ENCODE results near the gene EZH2.

The EZH2 gene

DNA sequence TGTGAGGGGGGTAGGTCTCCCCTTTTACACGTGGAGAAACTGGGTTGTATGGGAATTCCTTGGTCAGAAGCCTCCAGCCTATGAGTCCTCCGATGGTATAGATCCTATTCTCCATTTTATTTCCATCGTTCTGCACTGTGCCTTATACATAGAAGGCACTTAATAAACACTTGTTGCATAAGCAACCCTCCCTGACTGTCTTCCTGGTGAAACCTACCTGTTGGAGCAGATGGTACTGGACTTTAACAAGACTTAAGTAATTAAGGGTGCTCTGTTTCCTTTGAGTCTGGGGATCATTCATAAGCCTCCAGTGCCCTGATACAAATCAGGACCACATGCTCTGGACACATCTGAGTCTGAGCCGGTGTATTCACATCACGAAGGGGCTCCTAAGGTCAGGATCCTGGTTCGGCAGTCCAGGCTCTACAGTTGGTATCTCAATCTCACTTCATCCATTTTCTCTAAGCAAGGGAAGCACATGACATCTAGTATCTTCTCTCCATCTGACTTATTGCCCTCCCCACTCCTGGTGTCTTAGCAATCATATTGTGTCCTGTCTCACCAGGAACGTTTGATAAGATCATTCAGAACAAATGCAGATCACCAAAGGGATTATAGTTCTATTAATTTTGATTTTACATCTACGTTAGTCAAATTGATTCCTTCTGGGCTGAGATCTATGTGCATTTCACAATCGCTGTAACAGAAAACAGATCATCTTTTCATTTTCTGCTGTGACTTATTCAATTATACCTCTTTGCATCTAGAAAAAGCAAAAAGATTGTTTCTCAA lies 22.8 kb upstream of the EZH2 start:
- H3K4me3 ChIP-seq (ENCODE audit: low read depth, low read length), result no peak overlapping the region
- ChIA-PET CTCF (no interaction called here), POLR2A (no interaction called here)
- TF ChIP-seq, protein P1, sequence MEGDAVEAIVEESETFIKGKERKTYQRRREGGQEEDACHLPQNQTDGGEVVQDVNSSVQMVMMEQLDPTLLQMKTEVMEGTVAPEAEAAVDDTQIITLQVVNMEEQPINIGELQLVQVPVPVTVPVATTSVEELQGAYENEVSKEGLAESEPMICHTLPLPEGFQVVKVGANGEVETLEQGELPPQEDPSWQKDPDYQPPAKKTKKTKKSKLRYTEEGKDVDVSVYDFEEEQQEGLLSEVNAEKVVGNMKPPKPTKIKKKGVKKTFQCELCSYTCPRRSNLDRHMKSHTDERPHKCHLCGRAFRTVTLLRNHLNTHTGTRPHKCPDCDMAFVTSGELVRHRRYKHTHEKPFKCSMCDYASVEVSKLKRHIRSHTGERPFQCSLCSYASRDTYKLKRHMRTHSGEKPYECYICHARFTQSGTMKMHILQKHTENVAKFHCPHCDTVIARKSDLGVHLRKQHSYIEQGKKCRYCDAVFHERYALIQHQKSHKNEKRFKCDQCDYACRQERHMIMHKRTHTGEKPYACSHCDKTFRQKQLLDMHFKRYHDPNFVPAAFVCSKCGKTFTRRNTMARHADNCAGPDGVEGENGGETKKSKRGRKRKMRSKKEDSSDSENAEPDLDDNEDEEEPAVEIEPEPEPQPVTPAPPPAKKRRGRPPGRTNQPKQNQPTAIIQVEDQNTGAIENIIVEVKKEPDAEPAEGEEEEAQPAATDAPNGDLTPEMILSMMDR (IDR thresholded peaks at IDR 0.05; ENCODE audit: insufficient read depth, low read length, missing control alignments), result no peak
- DNase-seq (ENCODE audit: low read depth, low spot score), result no peak

DNA sequence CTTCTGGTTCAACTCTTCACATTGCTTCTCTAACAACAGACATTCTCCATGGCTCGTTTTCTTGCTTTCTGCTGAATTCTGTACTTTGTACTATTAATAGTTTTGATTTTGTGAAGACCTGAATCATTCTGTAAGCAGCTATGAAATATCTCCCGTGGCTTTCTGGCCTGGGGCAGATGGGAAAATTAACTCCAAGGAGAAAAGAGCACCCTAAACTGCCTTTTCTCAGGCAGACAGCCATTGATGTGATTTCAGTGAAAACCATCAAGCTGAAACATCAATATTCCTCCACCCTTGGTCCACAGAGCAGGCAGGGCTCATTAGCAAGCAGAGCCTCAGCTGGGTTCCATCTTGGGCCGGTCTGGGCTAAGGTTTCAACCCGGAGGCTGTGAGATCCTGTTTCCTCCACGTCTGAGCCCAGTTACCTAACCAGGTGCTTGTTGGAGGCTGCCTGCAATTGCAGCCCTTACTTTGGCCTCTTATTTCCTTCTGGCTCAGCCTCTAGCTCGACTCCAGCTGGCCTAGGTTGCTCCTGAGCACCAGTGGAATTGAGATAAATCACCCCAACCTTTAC lies 21.1 kb upstream of the EZH2 start:
- POLR2A ChIA-PET, result interaction anchor here (0.7 kb wide), 1 partner anchor 22 kb away, joined by 3 read pairs; no protein-coding TSS in a partner anchor
- CTCF ChIA-PET, result no interaction called here
- H3K4me3 ChIP-seq (ENCODE audit: low read depth, low read length), result no peak overlapping the region
- TF ChIP-seq, protein P1 (IDR thresholded peaks at IDR 0.05; ENCODE audit: insufficient read depth, low read length, missing control alignments), result no peak
- no peak for DNase-seq (ENCODE audit: low read depth, low spot score)

DNA sequence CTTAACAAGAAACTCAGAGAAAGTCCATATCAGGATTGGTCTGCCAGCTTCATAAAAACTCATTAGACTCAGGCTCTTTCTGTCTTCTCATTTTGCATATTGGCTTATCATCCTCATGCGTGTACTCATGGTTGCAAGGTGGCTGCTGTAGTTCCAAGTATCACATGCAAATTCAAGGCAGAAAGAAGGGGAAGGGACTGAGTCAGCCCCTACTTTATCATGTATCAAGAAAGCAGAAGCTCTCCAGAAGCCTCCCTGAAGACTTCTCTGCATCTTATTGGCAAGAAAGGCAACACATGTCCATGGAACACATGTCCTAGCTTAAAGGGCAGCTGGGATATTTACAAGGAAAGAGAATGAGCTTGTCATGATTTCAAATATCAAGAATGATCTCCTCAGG lies 19.4 kb upstream of the EZH2 start:
- no peak overlapping the region for H3K4me3 ChIP-seq (ENCODE audit: low read depth, low read length)
- DNase-seq (ENCODE audit: low read depth, low spot score), result no peak
- POLR2A ChIA-PET, result no interaction called here
- TF ChIP-seq, protein P1 (IDR thresholded peaks at IDR 0.05; ENCODE audit: insufficient read depth, low read length, missing control alignments), result no peak
- CTCF ChIA-PET, result no interaction called here

DNA sequence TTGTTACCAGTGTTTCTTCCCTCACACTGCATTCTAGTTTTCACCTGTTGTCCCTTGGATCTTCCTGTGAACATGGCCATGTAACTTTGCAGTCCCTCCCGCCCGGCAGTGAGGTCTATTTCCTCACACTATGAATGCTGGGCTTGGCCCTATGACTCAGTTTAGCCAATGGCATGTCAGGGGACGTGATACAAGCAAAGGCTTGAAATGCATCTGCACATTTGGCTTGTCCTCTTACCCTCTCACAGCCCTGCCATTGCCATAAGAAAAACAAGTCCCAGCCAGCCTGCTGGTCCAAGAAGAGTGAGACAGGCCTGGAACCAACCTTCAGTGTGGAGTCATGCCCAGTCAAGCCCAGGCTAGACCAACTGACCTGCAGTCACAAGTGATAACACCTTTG lies 17.1 kb upstream of the EZH2 start:
- no peak for DNase-seq (ENCODE audit: low read depth, low spot score)
- TF ChIP-seq, protein P1 (IDR thresholded peaks at IDR 0.05; ENCODE audit: insufficient read depth, low read length, missing control alignments), result no peak
- no peak overlapping the region for H3K4me3 ChIP-seq (ENCODE audit: low read depth, low read length)
- ChIA-PET CTCF (no interaction called here), POLR2A (no interaction called here)

GRCh38 chr7:148898845-148899484 lies 14.9 kb upstream of the EZH2 start:
- no peak overlapping the region for H3K4me3 ChIP-seq (ENCODE audit: low read depth, low read length)
- ChIA-PET POLR2A (no interaction called here), CTCF (interaction anchor here (1.5 kb wide), 1 partner anchor 227 kb away, joined by 3 read pairs; the partner anchor contains the start of gene ZNF425)
- DNase-seq (ENCODE audit: low read depth, low spot score), result no peak
- TF ChIP-seq, protein P1 (IDR thresholded peaks at IDR 0.05; ENCODE audit: insufficient read depth, low read length, missing control alignments), result no peak

DNA sequence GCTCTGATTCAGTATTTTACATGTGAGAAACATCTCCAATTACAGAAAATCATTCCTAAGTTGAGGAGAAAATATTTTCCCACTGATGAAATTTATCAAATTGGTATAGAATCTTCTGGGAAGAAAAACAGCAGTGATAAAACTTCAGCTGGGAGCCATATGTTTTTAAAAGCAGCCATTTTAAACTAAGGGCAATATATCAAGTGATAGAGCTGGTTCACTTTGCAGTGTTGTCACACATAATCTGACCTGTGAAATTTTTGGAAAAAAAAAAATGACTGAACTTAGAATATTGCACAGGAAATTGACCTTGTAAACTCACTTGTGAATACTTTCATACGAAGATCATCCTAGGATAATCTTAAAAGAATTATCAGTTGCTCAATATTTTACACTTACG lies 10.5 kb upstream of the EZH2 start:
- POLR2A ChIA-PET, result interaction anchor here (0.7 kb wide), 1 partner anchor 102 kb away, joined by 3 read pairs; no protein-coding TSS in a partner anchor
- CTCF ChIA-PET, result interaction anchor here (1.6 kb wide), 1 partner anchor 196 kb away, joined by 4 read pairs; the partner anchor contains the start of gene ZNF786
- TF ChIP-seq, protein P1 (IDR thresholded peaks at IDR 0.05; ENCODE audit: insufficient read depth, low read length, missing control alignments), result no peak
- H3K4me3 ChIP-seq (ENCODE audit: low read depth, low read length), result no peak overlapping the region
- DNase-seq (ENCODE audit: low read depth, low spot score), result no peak

All from AG04449 (cell line).